Testis (tissue), 3 donors: ENCODE measurements around the gene THSD4. TPM values are rescaled to one million over a fixed set of nuclear protein-coding genes. Genes with fewer than 3 reads are reported as not detected.
"Not testable (repeated sequence)": the region's sequence is repeated elsewhere in the genome, so short reads cannot be mapped to it uniquely, and the experiment has no call there.

Experiments used
- DNase-seq: peaks from one replicate; pipeline ENCODE4 v3.0.0-alpha.2; 2019
- H3K27ac ChIP-seq, 2 donors: fragments of 200-600 bp; sonication (generic); one replicate each; pipeline ENCODE4 v1.5.1; 2019
- H3K27me3 ChIP-seq: fragments of 200-600 bp; sonication (generic); one replicate; pipeline ENCODE4 v1.5.1; 2019
- H3K36me3 ChIP-seq: fragments of 200-600 bp; sonication (generic); one replicate; pipeline ENCODE4 v1.5.1; 2017; ENCODE audit warnings: low read depth; ENCODE audit errors: missing control alignments
- H3K4me1 ChIP-seq: fragments of 200-600 bp; sonication (generic); one replicate; pipeline ENCODE4 v1.5.1; 2019
- H3K4me3 ChIP-seq, 2 donors: fragments of 200-600 bp; sonication (generic); one replicate each; pipeline ENCODE4 v1.5.1; 2017 to 2019
- H3K9me3 ChIP-seq: fragments of 200-600 bp; sonication (generic); one replicate; pipeline ENCODE4 v1.5.1; 2017
- POLR2A ChIP-seq: fragments of 450-650 bp; IDR thresholded peaks from one replicate; pipeline ENCODE4 v1.6.1; 2017; ENCODE audit warnings: antibody characterized with exemption, mild to moderate bottlenecking, moderate library complexity
- WGBS, 2 donors: methylation state at CpG; one replicate each; pipeline ENCODE4 v1.1.5; 2018; 5-methylcytosine and 5-hydroxymethylcytosine counted together
- intact Hi-C: fragments of 100-400 bp; cut with DNase I; formaldehyde crosslinking; loops from one replicate; pipeline ENCODE4 v1.15.1; 2023; ENCODE audit warnings: low total_unique reads
- polyA plus RNA-seq: library from polyadenylated mRNA; stranded (reverse); fragments of 350-450 nt; fragmentation: Illumina TruSeq; extraction: RNeasy Lipid Tissue Mini Kit (QIAGEN cat#74804); gene quantifications from one replicate; pipeline ENCODE4 v1.2.3, GENCODE V29; 2014; ENCODE audit warnings: low read depth, low replicate concordance; ENCODE audit not compliant: insufficient read depth
- total RNA-seq, 2 donors: library from RNA; depleted of rRNA; stranded (reverse); fragments of >200 nt; gene quantifications; one replicate each; pipeline ENCODE4 v1.2.3, GENCODE V29; 2016
- TF ChIP-seq, protein P1 (sequence below), 3 experiments: fragments of 450-650 bp in 2 of 3; fragments of 200-600 bp in 1 of 3; sonication (generic) in 1 of 3; IDR thresholded peaks; one replicate each; pipeline ENCODE4 v1.5.1; 2016 to 2019; ENCODE audit warnings: antibody characterized with exemption in 3 of 3, mild to moderate bottlenecking in 2 of 3, moderate library complexity in 1 of 3

Gene THSD4
- total and polyA plus RNA-seq, 3 donors from 2014 or later, result 14.3 to 21.5 (median 18.2) TPM

DNA sequence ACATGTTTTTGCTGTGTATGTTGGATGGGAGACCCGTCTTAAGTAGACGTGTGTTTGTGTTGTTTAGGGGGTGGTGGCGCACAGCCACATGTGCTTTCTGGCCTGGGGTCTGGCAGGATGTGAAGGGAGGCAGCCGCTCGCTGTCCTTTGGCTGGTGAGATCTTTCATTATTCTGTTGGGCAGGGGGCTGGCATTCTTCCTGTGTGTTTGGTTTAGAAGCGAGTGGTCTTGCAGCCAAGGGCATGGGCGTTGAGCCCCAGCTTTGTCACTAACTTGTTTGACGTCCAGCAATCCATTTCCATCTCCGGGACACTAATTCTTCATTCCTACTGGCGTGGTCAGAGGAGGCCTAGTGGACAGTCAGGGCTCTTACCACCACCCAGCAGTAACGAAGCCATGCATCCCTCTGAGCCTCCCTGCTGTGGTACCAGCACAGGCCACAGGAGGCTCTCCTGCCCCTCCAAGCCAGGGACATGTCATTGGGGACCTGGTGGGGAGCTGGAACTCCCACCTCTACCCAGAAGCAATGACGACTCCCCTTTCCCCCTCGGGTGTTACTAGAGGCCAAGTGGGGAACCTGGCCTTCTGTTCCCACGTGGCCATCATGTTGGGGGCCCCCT lies 10.7 kb downstream of the THSD4 start:
- no peak overlapping the region for H3K4me3 ChIP-seq
- peak overlapping the region; percentile 1 to 70 for H3K27ac ChIP-seq
- DNase-seq, result no peak
- no peaks in the 10 kb centered on the region for H3K36me3 ChIP-seq
- no peaks in the 10 kb centered on the region for H3K4me1 ChIP-seq
- intact Hi-C loops, result no loop called here
- 75 to 80% methylated on average over 14 of the region's 14 CpGs for WGBS, 2 donors
- H3K27me3 ChIP-seq, result no peaks in the 10 kb centered on the region
- TF ChIP-seq, protein P1, sequence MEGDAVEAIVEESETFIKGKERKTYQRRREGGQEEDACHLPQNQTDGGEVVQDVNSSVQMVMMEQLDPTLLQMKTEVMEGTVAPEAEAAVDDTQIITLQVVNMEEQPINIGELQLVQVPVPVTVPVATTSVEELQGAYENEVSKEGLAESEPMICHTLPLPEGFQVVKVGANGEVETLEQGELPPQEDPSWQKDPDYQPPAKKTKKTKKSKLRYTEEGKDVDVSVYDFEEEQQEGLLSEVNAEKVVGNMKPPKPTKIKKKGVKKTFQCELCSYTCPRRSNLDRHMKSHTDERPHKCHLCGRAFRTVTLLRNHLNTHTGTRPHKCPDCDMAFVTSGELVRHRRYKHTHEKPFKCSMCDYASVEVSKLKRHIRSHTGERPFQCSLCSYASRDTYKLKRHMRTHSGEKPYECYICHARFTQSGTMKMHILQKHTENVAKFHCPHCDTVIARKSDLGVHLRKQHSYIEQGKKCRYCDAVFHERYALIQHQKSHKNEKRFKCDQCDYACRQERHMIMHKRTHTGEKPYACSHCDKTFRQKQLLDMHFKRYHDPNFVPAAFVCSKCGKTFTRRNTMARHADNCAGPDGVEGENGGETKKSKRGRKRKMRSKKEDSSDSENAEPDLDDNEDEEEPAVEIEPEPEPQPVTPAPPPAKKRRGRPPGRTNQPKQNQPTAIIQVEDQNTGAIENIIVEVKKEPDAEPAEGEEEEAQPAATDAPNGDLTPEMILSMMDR (IDR thresholded peaks at IDR 0.05), result no peak
- no peak for TF ChIP-seq POLR2A
- no peaks in the 10 kb centered on the region for H3K9me3 ChIP-seq

DNA sequence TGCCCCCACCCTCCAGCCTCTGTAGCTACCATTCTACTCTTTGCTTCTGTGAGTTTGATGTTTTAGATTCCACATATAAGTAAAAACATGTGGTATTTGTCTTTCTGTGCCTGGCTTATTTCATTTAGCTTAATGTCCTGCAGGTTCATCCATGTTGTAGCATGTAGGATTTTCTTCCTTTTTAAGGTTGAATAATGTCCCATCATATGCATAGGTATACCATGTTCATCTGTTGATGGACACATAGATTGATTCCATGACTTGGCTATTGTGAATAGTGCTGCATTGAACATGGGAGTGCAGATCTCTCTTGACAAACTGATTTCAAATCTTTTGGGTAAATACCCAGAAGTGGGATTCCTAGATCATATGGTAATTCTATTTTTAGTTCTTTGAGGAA lies 11.8 kb downstream of the THSD4 start:
- intact Hi-C loops, result no loop called here
- Histone ChIP-seq H3K9me3 (no peaks in the 10 kb centered on the region), H3K4me1 (no peaks in the 10 kb centered on the region), H3K27me3 (no peaks in the 10 kb centered on the region), H3K4me3 (no peak overlapping the region), H3K36me3 (no peaks in the 10 kb centered on the region), H3K27ac (no peak overlapping the region)
- TF ChIP-seq POLR2A, result no peak
- TF ChIP-seq, protein P1 (IDR thresholded peaks at IDR 0.05), result no peak
- no peak for DNase-seq

DNA sequence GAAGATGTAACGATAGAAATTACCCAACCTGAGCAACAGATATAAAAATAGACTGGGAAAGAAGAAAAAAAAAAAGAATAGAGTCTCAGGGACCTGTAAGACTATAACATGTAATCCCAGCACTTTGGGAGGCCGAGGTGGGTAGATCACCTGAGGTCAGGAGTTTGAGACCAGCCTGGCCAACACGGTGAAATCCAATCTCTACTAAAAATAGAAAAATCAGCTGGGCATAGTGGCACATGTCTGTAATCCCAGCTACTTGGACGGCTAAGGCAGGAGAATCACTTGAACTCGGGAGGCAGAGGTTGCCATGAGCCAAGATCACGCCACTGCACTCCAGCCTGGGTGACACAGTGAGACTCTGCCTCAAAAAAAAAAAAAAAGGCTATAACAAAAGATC lies 12.9 kb downstream of the THSD4 start:
- H3K36me3 ChIP-seq, result not testable (repeated sequence)

GRCh38 chr15:71128939-71129562 lies 13.8 kb downstream of the THSD4 start:
- Histone ChIP-seq H3K27ac (no peak overlapping the region), H3K4me3 (no peak overlapping the region), H3K4me1 (peaks cover 9% of the 10 kb centered on the region), H3K27me3 (no peaks in the 10 kb centered on the region), H3K9me3 (no peaks in the 10 kb centered on the region), H3K36me3 (no peaks in the 10 kb centered on the region)
- intact Hi-C loops, result no loop called here
- no peak for TF ChIP-seq POLR2A
- WGBS, 2 donors, result 89 to 93% methylated on average over 6 of the region's 6 CpGs
- DNase-seq, result no peak

More for the DNA sequence above, 12.9 kb downstream of the THSD4 start:
- DNase-seq, H3K27me3 ChIP-seq, intact Hi-C loops, H3K4me1 ChIP-seq, H3K4me3 ChIP-seq, H3K9me3 ChIP-seq, H3K27ac ChIP-seq: not testable (repeated sequence)
- WGBS, 2 donors, result 83 to 92% methylated on average over 6 of the region's 6 CpGs

GRCh38 chr15:71129669-71130068 lies 14.4 kb downstream of the THSD4 start:
- intact Hi-C loops, result no loop called here
- peaks cover 9% of the 10 kb centered on the region for H3K4me1 ChIP-seq
- 79 to 87% methylated on average over 5 to 6 of the region's 6 CpGs for WGBS, 2 donors
- H3K27ac ChIP-seq, result no peak overlapping the region
- H3K36me3 ChIP-seq, result no peaks in the 10 kb centered on the region
- H3K27me3 ChIP-seq, result no peaks in the 10 kb centered on the region
- no peak overlapping the region for H3K4me3 ChIP-seq
- DNase-seq, result no peak
- TF ChIP-seq, protein P1 (IDR thresholded peaks at IDR 0.05), result no peak
- no peak for TF ChIP-seq POLR2A
- no peaks in the 10 kb centered on the region for H3K9me3 ChIP-seq
